NT2/D1 (cell line): ENCODE results near the gene DPF1.

Source experiments
- YY1 ChIP-seq: IDR thresholded peaks from 2 replicates; pipeline ENCODE4 v1.6.1; 2011; ENCODE audit not compliant: insufficient read length, insufficient read depth
- ZNF274 ChIP-seq: IDR thresholded peaks from 2 replicates; pipeline ENCODE4 v1.6.1; 2011; ENCODE audit warnings: mild to moderate bottlenecking, low read depth, low read length

DNA sequence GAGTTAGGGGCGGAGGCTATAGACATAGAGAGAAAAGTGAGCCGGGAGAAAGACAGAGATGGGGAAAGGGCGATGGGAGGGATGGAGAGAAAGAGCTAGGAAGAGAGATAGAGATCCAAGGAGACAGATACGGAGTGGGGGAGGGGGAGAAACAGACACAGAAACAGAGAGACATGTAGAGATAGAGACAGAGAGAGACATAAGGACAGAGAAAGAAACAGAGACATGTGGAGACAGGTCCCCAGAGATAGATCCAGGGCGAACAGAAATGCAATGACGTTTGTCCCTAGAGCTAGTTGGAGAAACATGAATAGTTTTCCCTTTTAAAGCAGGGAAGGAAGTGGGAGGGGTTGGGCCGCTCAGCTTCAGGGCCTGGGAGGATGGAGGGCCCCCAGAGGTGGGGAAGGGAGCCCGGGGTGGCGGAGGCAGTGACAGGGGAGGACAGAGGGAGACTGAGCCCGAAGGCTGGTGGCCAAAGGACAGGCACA is 27.6 kb upstream of the DPF1 start:
- no peak for TF ChIP-seq ZNF274
- TF ChIP-seq YY1 = no peak
